ENCODE results near the gene NFATC4.

The NFATC4 gene

GRCh38 chr14:24395609-24396582, 27.9 kb downstream of the NFATC4 start:
- no peak for TF ChIP-seq CTCF (IDR thresholded peaks at IDR 0.05; ENCODE audit: control insufficient read depth, extremely low read depth, insufficient read depth)
- DNase-seq (ENCODE audit: low read depth), result no peak
- no peak overlapping the region for H3K4me3 ChIP-seq (ENCODE audit: low read depth, low read length)

DNA sequence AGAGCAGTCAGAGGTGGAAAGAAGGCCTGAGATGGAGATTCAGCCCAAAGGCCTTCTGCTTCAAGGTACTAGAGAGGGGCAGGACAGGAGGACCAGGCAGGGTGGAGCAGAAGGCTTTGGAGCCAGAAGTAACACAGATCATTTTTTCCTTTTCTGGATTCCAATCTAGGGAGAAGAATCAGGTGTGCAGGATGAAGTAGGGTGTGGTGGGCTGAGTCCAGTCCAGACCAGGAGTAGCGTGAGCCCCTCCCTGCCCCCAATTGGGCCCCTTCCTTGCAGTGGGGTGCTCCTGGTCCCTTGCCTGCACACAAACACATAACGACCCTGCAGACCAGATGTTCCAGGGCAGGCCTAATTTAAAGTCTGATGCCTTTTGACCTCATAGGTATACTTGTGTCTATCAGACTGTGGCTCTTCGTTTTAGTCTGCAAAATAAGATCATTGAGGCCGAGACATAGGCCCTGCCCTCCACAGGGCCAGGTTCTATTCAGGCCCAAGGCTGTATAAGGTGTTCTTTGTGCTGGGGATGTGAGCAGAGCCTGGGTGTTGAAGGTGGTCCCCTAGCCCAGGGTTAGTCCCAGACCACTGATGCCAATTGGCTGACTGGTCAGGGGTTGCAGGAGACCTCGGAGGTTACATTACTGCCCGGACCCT, 29.8 kb downstream of the NFATC4 start:
- H3K4me3 ChIP-seq (ENCODE audit: low read depth, low read length), result no peak overlapping the region
- no peak for TF ChIP-seq CTCF (IDR thresholded peaks at IDR 0.05; ENCODE audit: control insufficient read depth, extremely low read depth, insufficient read depth)
- DNase-seq (ENCODE audit: low read depth), result no peak

DNA sequence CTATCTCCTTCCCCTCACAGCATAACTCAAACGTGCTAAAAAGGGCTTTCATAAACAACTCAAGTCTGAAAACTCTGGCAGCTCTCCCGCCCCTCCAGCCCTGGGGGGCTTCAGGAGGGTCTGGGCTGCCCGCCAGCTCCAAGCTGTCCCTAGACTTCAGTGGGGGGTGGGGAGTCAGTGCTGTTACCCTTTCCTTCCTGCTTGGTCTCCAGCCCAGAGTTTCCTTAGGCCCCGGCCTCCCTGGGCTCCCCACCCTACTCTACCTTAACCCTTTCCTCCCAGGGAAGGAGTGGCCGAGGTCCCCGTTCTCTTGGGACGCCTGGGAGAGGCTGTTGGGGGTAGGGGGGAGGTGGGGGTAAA, 30.3 kb downstream of the NFATC4 start:
- DNase-seq (ENCODE audit: low read depth), result no peak
- TF ChIP-seq CTCF (IDR thresholded peaks at IDR 0.05; ENCODE audit: control insufficient read depth, extremely low read depth, insufficient read depth), result no peak
- H3K4me3 ChIP-seq (ENCODE audit: low read depth, low read length), result no peak overlapping the region

GRCh38 chr14:24398653-24399446, 30.9 kb downstream of the NFATC4 start, which contains the start of gene NYNRIN:
NYNRIN (plus strand) TSS chr14:24399003; CDS start chr14:24399247, 244 bp downstream.
- H3K4me3 ChIP-seq (ENCODE audit: low read depth, low read length), result no peak within 1 kb of the TSS
- TF ChIP-seq CTCF (IDR thresholded peaks at IDR 0.05; ENCODE audit: control insufficient read depth, extremely low read depth, insufficient read depth), result no peak
- no peak for DNase-seq (ENCODE audit: low read depth)

DNA sequence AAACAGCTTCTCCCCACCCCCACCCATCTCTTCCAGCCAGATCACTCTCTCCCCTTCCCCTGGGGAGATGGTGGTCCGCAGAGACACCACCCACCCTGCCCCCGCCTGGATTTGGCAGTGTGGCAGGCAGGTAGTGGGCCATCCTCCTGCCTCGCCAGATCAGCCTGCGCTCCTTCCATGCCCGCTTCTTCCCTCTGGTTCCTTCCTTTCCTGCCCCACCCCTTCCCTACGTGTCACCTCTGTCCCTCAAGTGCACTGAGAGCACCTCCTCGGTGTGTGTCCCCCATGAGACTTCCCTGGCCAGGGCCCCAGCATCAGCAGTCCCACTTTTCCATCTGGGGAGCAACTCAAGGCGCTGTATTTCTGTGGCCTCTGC, 31.5 kb downstream of the NFATC4 start:
- no peak for DNase-seq (ENCODE audit: low read depth)
- no peak overlapping the region for H3K4me3 ChIP-seq (ENCODE audit: low read depth, low read length)
- TF ChIP-seq CTCF (IDR thresholded peaks at IDR 0.05; ENCODE audit: control insufficient read depth, extremely low read depth, insufficient read depth), result no peak

DNA sequence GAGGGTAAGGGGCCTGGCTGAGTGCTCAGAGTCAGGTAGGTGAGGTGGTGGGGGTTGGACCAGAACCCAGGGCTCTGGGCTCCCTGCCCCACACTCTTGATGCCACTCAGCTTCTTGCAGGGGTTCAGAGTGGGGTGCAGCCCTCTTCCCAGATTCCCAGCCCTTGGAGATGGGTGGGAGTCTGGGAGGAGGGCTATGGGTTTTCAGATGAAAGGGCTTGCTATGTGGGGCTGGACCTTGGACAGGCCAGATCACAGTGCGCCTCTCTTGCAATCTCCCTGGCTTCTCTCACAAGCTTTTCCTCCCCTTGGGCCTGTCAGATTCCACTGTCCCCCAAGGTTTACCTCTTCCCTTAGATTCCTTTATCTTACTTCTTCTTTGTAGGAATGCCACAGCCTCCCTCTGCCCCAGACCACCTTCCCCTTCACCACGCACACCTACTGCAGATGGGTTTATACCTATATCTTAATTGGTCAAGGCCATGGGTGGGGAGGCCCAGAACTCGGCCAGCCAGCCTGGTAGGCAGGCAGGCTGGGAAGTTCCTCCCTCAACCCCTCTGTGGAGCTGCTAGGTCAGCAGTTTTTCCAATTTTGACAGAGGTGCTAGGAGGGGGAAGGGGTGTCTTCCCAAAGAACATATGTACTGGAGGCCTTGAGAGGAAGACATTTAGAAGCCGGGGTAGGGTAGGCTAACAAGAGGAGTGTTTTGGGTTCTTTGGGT, 32.2 kb downstream of the NFATC4 start:
- DNase-seq (ENCODE audit: low read depth), result no peak
- no peak for TF ChIP-seq CTCF (IDR thresholded peaks at IDR 0.05; ENCODE audit: control insufficient read depth, extremely low read depth, insufficient read depth)

More for the DNA sequence above, 32.2 kb downstream of the NFATC4 start:
- H3K4me3 ChIP-seq (ENCODE audit: low read depth, low read length), result no peak overlapping the region

All from LNCaP clone FGC (cell line).